Caco-2 (cell line): ENCODE measurements around the gene EMC1. TPM values are rescaled to one million over a fixed set of nuclear protein-coding genes. Genes with fewer than 3 reads are reported as not detected.

Source experiments
- BruUV-seq: library from RNA; stranded (reverse); fragments of 400-500 nt; replicated peaks from 2 replicates; lab custom pipeline; 2021; lab: Mats Ljungman, UMichigan
- CTCF ChIA-PET: fragments of 300-600 bp; sonication (Branson Sonifier 250); formaldehyde crosslinking; loops from one replicate; lab custom pipeline; 2022; ENCODE audit warnings: antibody characterized with exemption; lab: Charles Lee
- POLR2A ChIA-PET: fragments of 300-600 bp; sonication (Branson Sonifier 250); formaldehyde crosslinking; loops from one replicate; lab custom pipeline; 2022; ENCODE audit warnings: antibody characterized with exemption; lab: Charles Lee
- DNase-seq, 2 experiments: peaks; one replicate each; pipeline versions ENCODE4 v3.0.0 to v3.0.0-alpha.2; 2020 to 2022
- H3K27me3 ChIP-seq: replicated peaks from 2 replicates; pipeline ENCODE4 v1.6.0; 2011; ENCODE audit warnings: low read length; ENCODE audit not compliant: control insufficient read depth, insufficient read depth
- H3K36me3 ChIP-seq: 2 replicates; pipeline ENCODE4 v1.5.1; 2011; ENCODE audit warnings: low read length; ENCODE audit not compliant: control insufficient read depth, insufficient read depth
- H3K4me1 ChIP-seq: fragments of 250-450 bp; sonication (Bioruptor Pico); 2 replicates; pipeline ENCODE4 v1.5.1; 2020; ENCODE audit warnings: mild to moderate bottlenecking
- H3K4me3 ChIP-seq: 2 replicates; pipeline ENCODE4 v1.5.1; 2011; ENCODE audit warnings: low read depth, mild to moderate bottlenecking, control low read depth, low read length
- H3K9me3 ChIP-seq: fragments of 250-450 bp; sonication (Bioruptor Pico); 2 replicates; pipeline ENCODE4 v1.5.1; 2020; ENCODE audit warnings: mild to moderate bottlenecking, moderate library complexity
- H3K27ac Mint-ChIP-seq: one replicate; pipeline ENCODE4 v1.8.0; 2022; ENCODE audit warnings: mixed read lengths; ENCODE audit not compliant: unreplicated experiment
- H3K27me3 Mint-ChIP-seq: one replicate; pipeline ENCODE4 v1.8.0; 2022; ENCODE audit warnings: mixed read lengths; ENCODE audit not compliant: insufficient read depth, unreplicated experiment
- H3K36me3 Mint-ChIP-seq: one replicate; pipeline ENCODE4 v1.8.0; 2022; ENCODE audit warnings: mild to moderate bottlenecking, mixed read lengths; ENCODE audit not compliant: insufficient read depth, unreplicated experiment
- H3K4me1 Mint-ChIP-seq: one replicate; pipeline ENCODE4 v1.8.0; 2022; ENCODE audit warnings: low read depth, mixed read lengths; ENCODE audit not compliant: unreplicated experiment
- H3K4me3 Mint-ChIP-seq: one replicate; pipeline ENCODE4 v1.8.0; 2022; ENCODE audit warnings: mild to moderate bottlenecking, moderate library complexity, mixed read lengths; ENCODE audit not compliant: unreplicated experiment
- H3K9me3 Mint-ChIP-seq: one replicate; pipeline ENCODE4 v1.8.0; 2022; ENCODE audit warnings: mixed read lengths; ENCODE audit not compliant: unreplicated experiment
- intact Hi-C: fragments of 100-400 bp; cut with micrococcal nuclease; formaldehyde crosslinking; loops from one replicate; pipeline ENCODE4 v1.10.0; 2022; ENCODE audit not compliant: unreplicated experiment
- total RNA-seq: library from RNA; stranded (reverse); gene quantifications from 2 replicates; pipeline ENCODE4 v1.2.3, GENCODE V29; 2022
- TF ChIP-seq, protein P1 (sequence below), 2 experiments: fragments of 200-600 bp in 1 of 2; IDR thresholded peaks; 1 replicate in 1 of 2; 2 replicates in 1 of 2; pipeline versions ENCODE4 v1.5.1 to v1.8.0; 2011 to 2022; ENCODE audit warnings: antibody characterized with exemption in 1 of 2, control low read depth in 1 of 2, inconsistent platforms in 1 of 2, low read depth in 1 of 2, low read length in 1 of 2, mild to moderate bottlenecking in 1 of 2, moderate library complexity in 1 of 2; ENCODE audit not compliant: insufficient read depth in 1 of 2, severe bottlenecking in 1 of 2, unreplicated experiment in 1 of 2

The EMC1 gene
- total RNA-seq, 1 experiment from 2014 or later = 51.5 TPM

DNA sequence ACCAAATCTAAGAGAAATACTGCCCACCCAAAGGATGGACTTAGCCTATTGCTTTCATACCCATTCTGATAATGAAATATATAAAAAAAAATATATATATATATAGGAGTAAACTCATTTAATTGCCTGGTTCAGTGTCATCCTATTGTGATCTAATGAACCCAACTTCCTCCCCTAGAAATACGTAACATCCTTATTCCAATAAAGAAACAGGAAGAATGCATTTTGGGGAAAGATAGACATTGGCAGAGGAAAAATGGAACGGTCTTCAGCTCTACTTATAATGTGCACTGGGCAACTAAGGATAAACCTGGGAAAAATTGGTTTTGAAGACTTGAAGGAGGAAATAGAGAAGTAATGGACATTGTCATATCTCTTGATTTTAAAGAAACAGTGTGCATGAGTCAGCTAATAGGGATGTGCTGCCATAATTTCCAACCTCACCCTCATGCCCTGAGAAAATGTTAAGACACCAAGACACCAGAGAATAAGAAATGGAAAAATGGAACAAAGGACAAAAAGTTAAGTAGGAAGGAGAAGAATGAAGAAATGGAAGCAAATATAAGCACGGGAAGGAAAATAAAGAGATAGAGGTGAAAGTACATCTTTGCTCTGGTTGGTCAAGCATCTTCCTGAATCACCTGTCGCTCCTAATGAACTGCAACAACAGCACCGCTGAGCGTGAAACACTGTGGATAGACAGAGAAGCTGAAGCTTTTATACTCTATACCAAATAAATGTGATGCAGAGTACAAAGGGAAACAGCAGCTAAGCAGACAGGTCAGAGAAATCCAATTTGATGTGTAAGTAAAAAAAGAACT lies 46.7 kb downstream of the EMC1 start:
- BruUV-seq = no TSS peak
- H3K27me3 Mint-ChIP-seq = no peaks in the 10 kb centered on the region
- Histone ChIP-seq H3K4me3 (no peak overlapping the region), H3K4me1 (peaks cover 70% of the 10 kb centered on the region), H3K9me3 (no peaks in the 10 kb centered on the region), H3K27me3 (no peaks in the 10 kb centered on the region), H3K36me3 (no peaks in the 10 kb centered on the region)
- CTCF ChIA-PET = interaction anchor here (0.8 kb wide), 1 partner anchor 25 kb away, joined by 4 read pairs; no protein-coding TSS in a partner anchor
- H3K36me3 Mint-ChIP-seq = peaks cover 56% of the 10 kb centered on the region
- POLR2A ChIA-PET = interaction anchor here (0.5 kb wide), 1 partner anchor 38 kb away, joined by 9 read pairs; no protein-coding TSS in a partner anchor
- peak overlapping the region; percentile 21 for H3K27ac Mint-ChIP-seq
- no peak for DNase-seq
- no peaks in the 10 kb centered on the region for H3K9me3 Mint-ChIP-seq
- peaks cover 22% of the 10 kb centered on the region for H3K4me1 Mint-ChIP-seq
- TF ChIP-seq, protein P1, sequence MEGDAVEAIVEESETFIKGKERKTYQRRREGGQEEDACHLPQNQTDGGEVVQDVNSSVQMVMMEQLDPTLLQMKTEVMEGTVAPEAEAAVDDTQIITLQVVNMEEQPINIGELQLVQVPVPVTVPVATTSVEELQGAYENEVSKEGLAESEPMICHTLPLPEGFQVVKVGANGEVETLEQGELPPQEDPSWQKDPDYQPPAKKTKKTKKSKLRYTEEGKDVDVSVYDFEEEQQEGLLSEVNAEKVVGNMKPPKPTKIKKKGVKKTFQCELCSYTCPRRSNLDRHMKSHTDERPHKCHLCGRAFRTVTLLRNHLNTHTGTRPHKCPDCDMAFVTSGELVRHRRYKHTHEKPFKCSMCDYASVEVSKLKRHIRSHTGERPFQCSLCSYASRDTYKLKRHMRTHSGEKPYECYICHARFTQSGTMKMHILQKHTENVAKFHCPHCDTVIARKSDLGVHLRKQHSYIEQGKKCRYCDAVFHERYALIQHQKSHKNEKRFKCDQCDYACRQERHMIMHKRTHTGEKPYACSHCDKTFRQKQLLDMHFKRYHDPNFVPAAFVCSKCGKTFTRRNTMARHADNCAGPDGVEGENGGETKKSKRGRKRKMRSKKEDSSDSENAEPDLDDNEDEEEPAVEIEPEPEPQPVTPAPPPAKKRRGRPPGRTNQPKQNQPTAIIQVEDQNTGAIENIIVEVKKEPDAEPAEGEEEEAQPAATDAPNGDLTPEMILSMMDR (IDR thresholded peaks at IDR 0.05; ENCODE audit: insufficient read depth in 1 of 2, low read depth in 1 of 2, low read length in 1 of 2, severe bottlenecking in 1 of 2, unreplicated experiment in 1 of 2) = no peak
- intact Hi-C loops = no loop called here
- H3K4me3 Mint-ChIP-seq = peak overlapping the region; percentile 39

- peaks cover 70% of the 10 kb centered on the region for H3K4me1 ChIP-seq
- H3K9me3 ChIP-seq = no peaks in the 10 kb centered on the region
- POLR2A ChIA-PET = no interaction called here
- peaks cover 62% of the 10 kb centered on the region for H3K36me3 Mint-ChIP-seq
- DNase-seq = no peak
- intact Hi-C loops = no loop called here
- H3K9me3 Mint-ChIP-seq = no peaks in the 10 kb centered on the region
- no peak overlapping the region for H3K4me3 Mint-ChIP-seq
- no peaks in the 10 kb centered on the region for H3K27me3 Mint-ChIP-seq
- BruUV-seq = no TSS peak
- H3K4me3 ChIP-seq = no peak overlapping the region
- peaks cover 26% of the 10 kb centered on the region for H3K4me1 Mint-ChIP-seq
- H3K36me3 ChIP-seq = no peaks in the 10 kb centered on the region
- CTCF ChIA-PET = no interaction called here
- no peaks in the 10 kb centered on the region for H3K27me3 ChIP-seq
- peak overlapping the region; percentile 21 for H3K27ac Mint-ChIP-seq
- TF ChIP-seq, protein P1 (IDR thresholded peaks at IDR 0.05; ENCODE audit: insufficient read depth in 1 of 2, low read depth in 1 of 2, low read length in 1 of 2, severe bottlenecking in 1 of 2, unreplicated experiment in 1 of 2) = no peak
Observed at GRCh38 chr1:19203440-19203839, 47.9 kb downstream of the EMC1 start.

- no peaks in the 10 kb centered on the region for H3K27me3 Mint-ChIP-seq
- peak in 1 of 2 experiments; percentile 45 for DNase-seq
- peaks cover 66% of the 10 kb centered on the region for H3K36me3 Mint-ChIP-seq
- intact Hi-C loops = no loop called here
- Histone ChIP-seq H3K4me1 (peaks cover 69% of the 10 kb centered on the region), H3K36me3 (peaks cover 1% of the 10 kb centered on the region; the same call in 1 of the 2 replicates), H3K4me3 (no peak overlapping the region), H3K9me3 (no peaks in the 10 kb centered on the region), H3K27me3 (no peaks in the 10 kb centered on the region)
- no peaks in the 10 kb centered on the region for H3K9me3 Mint-ChIP-seq
- H3K4me3 Mint-ChIP-seq = peak overlapping the region; percentile 56
- no TSS peak for BruUV-seq
- ChIA-PET CTCF (interaction anchor here (0.6 kb wide), 3 partner anchors 22 to 247 kb away, joined by 3 to 4 read pairs (median 3); no protein-coding TSS in a partner anchor), POLR2A (interaction anchor here (0.6 kb wide), 1 partner anchor 113 kb away, joined by 3 read pairs; no protein-coding TSS in a partner anchor)
- TF ChIP-seq, protein P1 (IDR thresholded peaks at IDR 0.05; ENCODE audit: insufficient read depth in 1 of 2, low read depth in 1 of 2, low read length in 1 of 2, severe bottlenecking in 1 of 2, unreplicated experiment in 1 of 2) = no peak
- peaks cover 28% of the 10 kb centered on the region for H3K4me1 Mint-ChIP-seq
- H3K27ac Mint-ChIP-seq = peak overlapping the region; percentile 83
Observed at GRCh38 chr1:19202396-19202795, 48.9 kb downstream of the EMC1 start.
